GM19455 (cell line): ENCODE measurements around the gene GABBR1.
A peak's percentile ranks its signal among the peaks of the same experiment; 100 is the strongest.

Experiments used
- ATAC-seq: cut with Tn5 transposase; IDR thresholded peaks from one replicate; pipeline ENCODE4 v1.9.1; 2021; ENCODE audit not compliant: unreplicated experiment

Gene GABBR1

GRCh38 chr6:29653452-29654038 is 20.6 kb upstream of the GABBR1 start:
- ATAC-seq, result no peak

- ATAC-seq, result no peak
Measured at GRCh38 chr6:29652198-29652584, 19.2 kb upstream of the GABBR1 start.

GRCh38 chr6:29651413-29652197 is 18.6 kb upstream of the GABBR1 start:
- no peak for ATAC-seq

- peak; percentile 98 for ATAC-seq
Measured at GRCh38 chr6:29649701-29650673, 17.0 kb upstream of the GABBR1 start.

- no peak for ATAC-seq
Measured at GRCh38 chr6:29647927-29648642, 15.1 kb upstream of the GABBR1 start.

- no peak for ATAC-seq
Measured at GRCh38 chr6:29641430-29642148, 8.6 kb upstream of the GABBR1 start.

- ATAC-seq, result no peak
Measured at GRCh38 chr6:29637247-29637646, 4.3 kb upstream of the GABBR1 start.

GRCh38 chr6:29633534-29633905 is 537 bp upstream of the GABBR1 start:
- ATAC-seq, result no peak

GRCh38 chr6:29631860-29632731 is 887 bp downstream of the GABBR1 start:
- peak; percentile 40 for ATAC-seq

- no peak for ATAC-seq
Measured at GRCh38 chr6:29631209-29631810, 1.7 kb downstream of the GABBR1 start.

GRCh38 chr6:29630315-29630714 is 2.7 kb downstream of the GABBR1 start:
- ATAC-seq, result no peak

GRCh38 chr6:29629571-29629970 is 3.4 kb downstream of the GABBR1 start:
- no peak for ATAC-seq

GRCh38 chr6:29628419-29629281 is 4.3 kb downstream of the GABBR1 start:
- no peak for ATAC-seq

- ATAC-seq, result no peak
Measured at GRCh38 chr6:29627755-29628418, 5.1 kb downstream of the GABBR1 start.

GRCh38 chr6:29626948-29627754 is 5.8 kb downstream of the GABBR1 start:
- no peak for ATAC-seq

- ATAC-seq, result no peak
Measured at GRCh38 chr6:29625337-29625930, 7.5 kb downstream of the GABBR1 start.
